CD4-positive, alpha-beta T cell treated with Interleukin-17A for 1 hour (primary cell): ENCODE measurements around the gene NPR2.

Source experiments
- DNase-seq: peaks from one replicate; pipeline ENCODE4 v3.0.0-alpha.2; 2020

The NPR2 gene

GRCh38 chr9:35834260-35835215, 43.1 kb downstream of the NPR2 start:
- no peak for DNase-seq

DNA sequence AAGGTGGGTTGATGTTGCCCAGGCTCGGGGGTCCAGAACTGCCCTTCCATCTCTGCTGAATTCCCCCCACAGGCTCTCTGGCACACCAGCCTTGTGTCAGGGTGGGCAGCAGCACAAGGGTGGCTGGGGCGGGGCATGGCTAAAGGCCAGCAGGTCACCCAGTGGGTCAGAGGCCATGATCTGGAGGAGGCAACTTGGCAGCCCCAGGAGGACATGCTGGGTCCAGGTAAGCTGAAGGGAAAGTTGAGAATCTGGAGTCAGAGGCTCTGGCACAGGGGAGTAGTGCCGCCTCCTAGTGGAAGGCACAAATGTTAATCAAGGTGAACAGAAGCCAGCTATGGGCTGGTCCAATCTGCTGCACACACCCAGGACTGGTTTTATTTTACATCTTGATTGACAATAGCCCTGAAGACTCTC, 43.8 kb downstream of the NPR2 start:
- no peak for DNase-seq

GRCh38 chr9:35835766-35836165, 44.4 kb downstream of the NPR2 start:
- no peak for DNase-seq

DNA sequence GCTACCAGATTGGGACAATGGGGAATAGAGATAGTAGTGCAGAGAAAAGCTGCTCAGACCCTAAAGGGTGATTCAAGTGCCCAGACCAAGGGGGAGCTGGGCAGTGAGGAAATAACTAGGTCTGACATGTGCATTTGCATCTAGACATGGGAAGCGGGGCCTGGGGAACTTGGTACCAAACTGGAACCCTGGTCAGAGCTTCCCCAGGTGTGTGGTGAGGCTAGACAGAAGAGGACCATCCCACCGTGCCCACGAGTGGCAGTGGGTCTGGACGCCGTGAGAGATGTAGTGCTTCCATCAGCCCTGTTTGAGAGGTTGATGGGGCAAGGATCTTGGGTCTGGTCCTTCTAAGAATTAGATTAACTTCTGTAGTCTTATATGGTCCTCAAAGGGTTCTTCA, 45.2 kb downstream of the NPR2 start:
- DNase-seq: no peak

- DNase-seq: no peak
Measured at GRCh38 chr9:35839926-35840325, 48.5 kb downstream of the NPR2 start.

DNA sequence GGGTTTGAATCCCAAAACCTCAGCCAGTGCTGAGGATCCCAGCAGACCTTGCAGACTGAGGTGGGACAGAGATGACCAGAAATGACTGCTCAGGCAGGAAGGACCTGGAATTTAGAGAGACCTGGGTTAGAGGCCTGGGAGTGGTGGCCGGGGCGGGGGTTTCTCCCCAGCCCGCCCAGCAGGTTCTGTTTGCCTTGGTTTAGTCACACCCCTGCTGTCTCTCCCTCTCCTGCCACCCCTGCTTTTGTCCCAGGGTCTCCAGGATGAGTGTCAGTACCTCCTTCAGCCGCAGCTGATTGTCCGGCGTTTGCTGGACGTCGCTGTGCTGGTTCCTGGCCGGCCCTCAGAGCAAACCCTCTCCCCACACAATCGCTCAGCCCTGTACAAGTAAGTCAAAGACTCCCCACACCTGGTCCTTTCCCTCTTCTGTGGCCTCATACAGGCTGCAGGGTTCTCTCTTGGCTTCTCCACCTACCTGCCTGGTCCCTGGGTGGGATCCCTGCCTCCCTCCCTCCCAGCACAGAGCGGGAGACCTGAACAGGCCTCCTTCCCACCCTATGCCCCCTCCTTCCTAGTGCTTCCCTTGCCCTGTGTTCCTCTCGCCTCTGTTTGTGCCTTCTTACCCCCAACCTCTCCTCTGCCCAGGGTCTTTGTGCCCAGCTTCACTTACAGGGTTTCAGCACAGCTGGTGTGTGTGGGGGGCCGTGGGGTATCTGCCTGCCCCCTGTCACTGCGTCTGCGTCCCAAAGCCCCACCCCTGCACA, 49.7 kb downstream of the NPR2 start:
- no peak for DNase-seq

DNA sequence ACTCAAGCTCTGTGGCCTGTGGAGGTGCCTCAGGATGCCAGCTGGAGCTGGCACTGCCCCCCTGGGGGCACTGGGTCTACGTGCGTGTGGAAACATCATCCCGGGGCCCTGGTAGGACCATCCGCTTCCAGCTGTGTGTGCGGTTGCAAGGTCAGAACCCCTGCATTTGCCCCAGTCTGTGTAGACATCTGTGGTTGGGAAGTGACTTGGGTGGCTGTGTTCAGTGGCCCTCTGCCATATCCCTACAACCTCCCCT, 50.2 kb downstream of the NPR2 start:
- DNase-seq: no peak

DNA sequence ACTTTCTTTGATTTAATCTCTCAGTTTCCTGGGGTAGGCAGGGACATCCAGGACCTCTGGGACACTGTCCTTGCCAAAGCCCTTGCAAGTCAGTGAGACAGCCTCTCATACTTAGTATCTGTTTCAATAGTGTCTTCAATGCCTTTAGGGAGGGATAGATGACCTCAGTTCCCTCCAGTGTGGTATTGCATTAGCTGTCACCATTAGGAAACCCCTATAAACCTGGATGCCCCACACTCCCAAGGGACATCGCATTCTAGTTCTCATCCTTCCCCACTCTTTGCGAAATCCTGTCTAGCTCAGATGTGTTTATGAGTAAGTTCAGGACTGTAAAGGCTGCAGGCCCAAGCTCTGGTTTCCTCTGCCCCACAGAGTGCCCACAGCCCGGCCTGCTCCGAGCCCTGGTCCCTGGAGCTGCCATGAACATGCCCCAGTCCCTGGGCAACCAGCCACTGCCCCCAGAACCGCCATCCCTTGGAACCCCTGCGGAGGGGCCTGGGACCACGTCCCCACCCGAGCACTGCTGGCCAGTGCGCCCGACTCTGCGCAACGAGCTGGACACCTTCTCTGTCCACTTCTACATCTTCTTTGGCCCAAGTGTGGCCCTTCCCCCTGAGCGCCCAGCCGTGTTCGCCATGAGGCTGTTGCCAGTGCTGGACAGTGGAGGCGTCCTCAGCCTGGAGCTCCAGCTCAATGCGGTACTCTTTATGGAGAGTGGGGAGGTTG, 50.8 kb downstream of the NPR2 start:
- no peak for DNase-seq

GRCh38 chr9:35842795-35843194, 51.4 kb downstream of the NPR2 start:
- no peak for DNase-seq

GRCh38 chr9:35844628-35845270, 53.4 kb downstream of the NPR2 start:
- peak; percentile 61 for DNase-seq

DNA sequence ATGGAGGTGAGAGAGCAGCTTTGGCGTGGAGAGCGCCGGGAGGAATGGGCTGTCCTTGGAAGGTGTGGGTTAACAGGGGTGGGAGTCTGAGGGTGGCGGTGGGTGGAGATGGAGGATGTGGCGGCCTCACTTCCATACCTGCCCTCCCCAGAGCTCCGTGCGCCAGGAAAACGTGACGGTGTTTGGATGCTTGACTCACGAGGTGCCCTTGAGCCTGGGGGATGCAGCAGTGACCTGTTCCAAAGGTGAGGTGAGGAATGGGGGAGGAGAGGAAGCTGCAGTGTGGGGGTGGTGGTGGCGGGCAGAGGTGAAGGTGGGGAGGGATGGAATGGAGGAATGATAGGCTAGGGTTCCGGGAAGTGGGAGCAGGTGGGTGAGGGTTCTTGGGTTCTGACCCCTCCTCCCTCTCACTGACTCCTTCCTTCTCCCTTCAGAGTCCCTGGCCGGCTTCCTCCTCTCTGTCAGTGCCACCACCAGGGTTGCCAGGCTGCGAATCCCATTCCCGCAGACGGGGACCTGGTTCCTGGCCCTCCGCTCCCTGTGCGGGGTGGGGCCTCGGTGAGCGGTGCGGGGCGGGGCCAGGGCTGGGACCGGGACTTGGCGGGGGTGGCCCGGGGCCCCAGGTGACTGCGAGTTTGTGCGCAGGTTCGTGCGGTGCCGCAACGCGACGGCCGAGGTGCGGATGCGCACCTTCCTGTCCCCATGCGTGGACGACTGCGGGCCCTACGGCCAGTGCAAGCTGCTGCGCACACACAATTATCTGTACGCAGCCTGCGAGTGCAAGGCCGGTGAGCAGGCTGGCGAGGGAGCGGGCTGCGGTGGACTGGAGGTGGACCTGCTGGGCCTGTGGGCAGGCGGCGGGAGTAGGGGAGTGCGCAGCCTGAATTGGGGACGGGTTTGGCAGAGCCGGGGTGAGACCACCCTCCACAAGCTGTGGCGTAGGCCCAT, 54.7 kb downstream of the NPR2 start:
- no peak for DNase-seq

GRCh38 chr9:35847792-35848572, 56.6 kb downstream of the NPR2 start:
- no peak for DNase-seq

- no peak for DNase-seq
Measured at GRCh38 chr9:35852267-35852815, 61.0 kb downstream of the NPR2 start.

GRCh38 chr9:35852876-35853865, 61.8 kb downstream of the NPR2 start:
- DNase-seq: no peak

DNA sequence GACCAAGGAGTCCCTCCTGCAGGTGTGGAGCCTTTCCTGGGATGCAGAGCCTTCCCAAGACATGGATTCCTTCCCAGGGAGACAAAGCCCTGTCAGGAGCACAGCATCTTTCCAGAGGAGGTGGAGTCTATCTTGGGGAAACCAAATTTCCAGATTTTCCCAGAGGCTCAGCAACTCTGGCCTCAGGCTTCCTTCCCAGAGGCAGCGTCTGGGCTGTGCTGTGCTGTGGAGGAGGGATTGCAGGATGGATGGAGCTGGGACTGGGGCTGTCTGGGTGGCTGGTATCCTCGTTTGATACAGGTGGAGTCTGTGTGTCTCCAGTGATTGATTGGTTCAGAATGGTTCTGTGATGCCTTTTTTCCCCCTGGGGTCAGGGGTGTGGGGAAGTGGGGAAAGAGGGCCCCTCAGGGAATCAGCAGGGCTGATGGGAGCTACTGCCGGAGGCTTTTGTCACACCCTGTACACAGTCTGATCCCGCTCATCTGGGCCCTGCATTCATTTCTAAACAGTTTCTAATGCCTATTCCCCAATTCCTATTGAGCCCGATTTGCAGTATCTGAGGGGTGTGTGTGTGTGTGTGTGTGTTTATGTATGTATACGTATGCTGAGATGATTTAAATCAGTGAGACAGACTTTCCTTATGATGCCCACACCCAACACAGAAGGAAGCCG, 62.8 kb downstream of the NPR2 start:
- DNase-seq: no peak

- DNase-seq: no peak
Measured at GRCh38 chr9:35856206-35856605, 64.8 kb downstream of the NPR2 start.

DNA sequence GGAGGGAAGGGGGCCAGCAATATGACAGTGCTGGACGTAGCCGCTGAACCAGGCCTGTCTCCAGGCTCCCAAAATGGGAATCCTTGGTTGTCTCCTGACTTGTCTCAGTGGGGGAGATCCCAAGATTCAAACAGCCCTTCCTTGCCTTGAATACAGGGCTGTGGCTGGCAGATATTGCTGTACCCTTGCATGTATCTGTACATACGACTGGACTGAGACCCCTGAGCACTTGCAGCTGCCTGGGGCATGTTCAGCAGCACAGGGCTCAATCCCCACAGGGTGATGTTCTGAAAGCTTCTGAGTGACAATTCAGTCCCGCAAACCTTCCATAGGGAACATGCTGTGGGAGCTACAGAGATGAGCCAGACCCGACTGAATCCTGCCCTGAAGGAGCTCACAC, 65.5 kb downstream of the NPR2 start:
- DNase-seq: no peak

- DNase-seq: no peak
Measured at GRCh38 chr9:35858458-35858857, 67.1 kb downstream of the NPR2 start.
